ENCODE results near the gene GAS2.

DNA sequence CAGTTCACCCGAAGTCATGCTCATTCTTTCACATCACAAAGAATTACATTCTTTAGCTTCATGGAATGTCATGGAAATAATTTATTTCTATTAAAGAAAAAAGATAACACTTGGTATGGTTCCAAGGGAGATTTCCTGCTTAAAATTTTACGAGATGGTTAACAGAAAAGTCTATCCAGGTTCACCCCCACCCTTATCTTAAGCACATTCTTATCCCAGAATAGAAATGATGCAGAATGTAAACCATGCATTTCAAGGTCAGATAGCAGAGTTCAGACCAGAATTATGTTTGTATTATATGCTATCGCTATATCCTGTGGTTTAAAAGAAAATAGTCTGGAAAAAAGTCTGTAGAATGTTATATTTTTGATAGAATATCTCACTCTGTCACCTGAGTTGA is 58.7 kb downstream of the GAS2 start:
- TF ChIP-seq CTCF (IDR thresholded peaks at IDR 0.05): no peak
- no peak for TF ChIP-seq POLR2A (IDR thresholded peaks at IDR 0.05)
- TF ChIP-seq POLR2AphosphoS5 (IDR thresholded peaks at IDR 0.05; ENCODE audit: insufficient read depth in 1 of 2, low read depth in 1 of 2): no peak
